Activated T-helper 2 cell treated with anti-CD3 and anti-CD28 coated beads, Interferon-gamma antibody, Interleukin-2, Interleukin-4, amounts not matched to agents 10 μg/mL and 5 μg/mL and 100 μg/mL, durations not matched to agents 14 hours and 24 hours and 36 hours (primary cell): ENCODE data around the gene CALCA. TPM values are rescaled to one million over a fixed set of nuclear protein-coding genes. Genes with fewer than 3 reads are reported as not detected.
A peak's percentile ranks its signal among the peaks of the same experiment; 100 is the strongest.

ENCODE experiments used
- DNase-seq: peaks from one replicate; pipeline ENCODE4 v3.0.0; 2021; ENCODE audit warnings: low spot score
- H3K27ac Mint-ChIP-seq: one replicate; pipeline ENCODE4 v1.8.0; 2021; ENCODE audit warnings: mixed read lengths
- H3K27me3 Mint-ChIP-seq: one replicate; pipeline ENCODE4 v1.8.0; 2021; ENCODE audit warnings: low read depth, mixed read lengths
- H3K36me3 Mint-ChIP-seq: one replicate; pipeline ENCODE4 v1.8.0; 2021; ENCODE audit warnings: low read depth, mixed read lengths
- H3K4me1 Mint-ChIP-seq: one replicate; pipeline ENCODE4 v1.8.0; 2021; ENCODE audit warnings: low read depth, mixed read lengths
- H3K4me3 Mint-ChIP-seq: one replicate; pipeline ENCODE4 v1.8.0; 2021; ENCODE audit warnings: low read depth, mild to moderate bottlenecking, moderate library complexity, mixed read lengths
- H3K9me3 Mint-ChIP-seq: one replicate; pipeline ENCODE4 v1.8.0; 2021; ENCODE audit warnings: mixed read lengths
- intact Hi-C: fragments of 100-400 bp; cut with micrococcal nuclease; formaldehyde crosslinking; loops from one replicate; pipeline ENCODE4 v1.15.1; 2023
- total RNA-seq: library from RNA; stranded (reverse); gene quantifications from 2 replicates; pipeline ENCODE4 v1.2.3, GENCODE V29; 2022

Gene CALCA
- total RNA-seq, 1 donor from 2014 or later: not detected

GRCh38 chr11:14973621-14974514, 1.7 kb upstream of the CALCA start:
- Mint-ChIP-seq H3K27ac (no peak overlapping the region), H3K27me3 (peaks cover 78% of the 10 kb centered on the region), H3K4me3 (peak overlapping the region; percentile 40), H3K36me3 (no peaks in the 10 kb centered on the region), H3K9me3 (no peaks in the 10 kb centered on the region), H3K4me1 (peaks cover 21% of the 10 kb centered on the region)
- no peak for DNase-seq
- intact Hi-C loops: loop anchor here (1.0 to 5.0 kb wide), 4 partner anchors 33 to 1633 kb away; no protein-coding TSS in a partner anchor

DNA sequence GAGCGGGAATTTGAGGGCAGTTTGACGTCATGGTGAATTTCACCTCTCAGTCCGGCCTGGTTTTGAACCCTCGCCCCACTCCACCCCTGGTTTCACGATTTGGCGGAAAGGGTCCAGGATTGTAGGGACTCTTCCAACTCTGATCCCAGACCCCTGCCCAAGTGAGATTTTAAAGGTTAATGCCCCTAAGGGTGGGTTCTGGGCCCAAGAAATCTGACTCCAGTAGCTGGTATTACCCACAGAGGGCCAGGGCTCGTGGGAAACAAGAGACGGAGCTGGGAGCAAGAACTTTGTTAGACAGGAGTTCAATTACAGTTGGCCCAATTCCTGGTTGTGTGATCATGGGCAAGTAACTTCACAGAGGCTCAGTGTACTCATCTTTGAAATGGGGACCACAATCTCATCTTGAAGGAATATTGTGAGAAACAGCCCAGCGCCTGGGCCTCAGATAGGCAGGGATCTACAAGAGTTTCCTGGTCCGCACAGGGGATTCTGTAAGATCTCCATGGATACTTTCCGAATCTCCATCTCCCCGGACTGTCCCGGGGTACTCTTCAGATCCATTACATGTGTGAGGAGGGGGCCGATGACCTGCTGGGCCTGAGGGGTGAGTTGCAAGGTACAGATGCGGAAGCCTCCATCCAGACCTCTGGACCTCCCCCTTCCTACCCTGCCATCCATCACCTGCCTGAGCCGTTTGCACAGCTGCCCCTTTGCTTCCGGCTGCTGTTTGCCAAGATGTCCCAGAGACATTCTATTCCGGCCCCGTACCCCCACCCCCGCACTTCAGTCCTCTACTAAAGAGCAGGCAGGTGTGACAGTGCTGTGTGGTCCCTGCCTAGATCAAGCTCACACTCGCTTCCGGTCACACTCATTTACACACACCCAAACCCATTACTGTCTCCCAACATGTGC, 687 bp upstream of the CALCA start:
- Mint-ChIP-seq H3K36me3 (no peaks in the 10 kb centered on the region), H3K27me3 (peaks cover 74% of the 10 kb centered on the region), H3K4me3 (peak overlapping the region; percentile 40), H3K9me3 (no peaks in the 10 kb centered on the region), H3K27ac (no peak overlapping the region), H3K4me1 (peaks cover 21% of the 10 kb centered on the region)
- intact Hi-C loops: loop anchor here (5.0 kb wide), 1 partner anchor 1634 kb away; no protein-coding TSS in a partner anchor
- DNase-seq: no peak

DNA sequence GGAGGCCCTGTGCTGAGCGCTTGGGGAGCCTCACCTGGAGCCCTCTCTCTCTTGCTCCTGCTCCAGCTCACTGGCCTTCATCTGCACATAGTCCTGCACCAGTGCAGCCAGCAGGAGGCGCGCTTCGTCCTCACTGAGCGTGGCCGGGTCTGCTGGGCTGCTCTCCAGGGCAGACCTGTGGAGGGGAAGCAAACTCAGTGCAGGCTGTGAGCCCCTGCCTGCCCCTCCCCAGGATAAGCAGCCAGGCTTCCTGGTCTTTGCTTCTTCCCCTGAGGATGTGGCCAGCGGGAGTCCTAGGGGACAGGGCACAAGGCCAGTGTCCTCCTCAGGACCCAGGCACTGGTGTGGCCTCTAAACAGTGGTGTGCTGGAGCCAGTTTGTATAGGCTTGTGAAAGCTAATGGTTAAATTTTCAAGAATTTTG, 2.2 kb downstream of the CALCA start:
- peaks cover 17% of the 10 kb centered on the region for H3K4me1 Mint-ChIP-seq
- no peaks in the 10 kb centered on the region for H3K9me3 Mint-ChIP-seq
- H3K4me3 Mint-ChIP-seq: no peak overlapping the region
- no peak overlapping the region for H3K27ac Mint-ChIP-seq
- H3K36me3 Mint-ChIP-seq: no peaks in the 10 kb centered on the region
- H3K27me3 Mint-ChIP-seq: peaks cover 66% of the 10 kb centered on the region
- intact Hi-C loops: loop anchor here (5.0 kb wide), 1 partner anchor 1637 kb away; no protein-coding TSS in a partner anchor
- DNase-seq: peak; percentile 37

DNA sequence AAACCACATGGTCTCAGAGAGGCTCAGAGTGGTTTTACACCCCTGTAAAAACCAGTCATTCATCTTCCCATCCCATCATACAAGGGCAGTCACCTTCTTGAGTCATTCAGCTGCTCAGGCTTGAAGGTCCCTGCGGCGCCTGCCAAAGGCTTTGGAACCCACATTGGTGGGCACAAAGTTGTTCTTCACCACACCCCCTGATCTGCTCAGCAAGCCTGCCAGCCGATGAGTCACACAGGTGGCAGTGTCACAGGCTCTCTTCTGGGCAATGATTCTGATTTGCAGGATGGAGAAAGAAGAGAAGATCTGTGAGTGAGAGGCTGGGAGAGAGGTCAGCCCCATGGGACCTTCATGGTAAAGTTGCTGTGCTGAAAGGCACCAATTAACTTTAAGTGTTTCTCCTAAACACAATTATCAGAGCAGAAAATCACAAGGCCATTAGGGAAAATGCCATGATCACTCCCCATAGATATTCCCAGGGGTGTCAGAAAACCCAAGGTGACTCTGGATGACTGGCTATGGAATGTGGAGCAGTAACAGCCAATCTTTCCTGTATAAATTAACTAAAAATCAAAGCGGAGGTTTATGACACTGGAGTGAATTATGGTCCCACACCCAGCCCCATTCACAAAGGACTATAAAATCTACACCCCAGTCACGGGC, 4.4 kb downstream of the CALCA start:
- Mint-ChIP-seq H3K4me1 (peaks cover 3% of the 10 kb centered on the region), H3K4me3 (no peak overlapping the region), H3K9me3 (no peaks in the 10 kb centered on the region), H3K27me3 (peaks cover 44% of the 10 kb centered on the region), H3K36me3 (no peaks in the 10 kb centered on the region), H3K27ac (no peak overlapping the region)
- DNase-seq: no peak
- intact Hi-C loops: no loop called here

- H3K9me3 Mint-ChIP-seq: no peaks in the 10 kb centered on the region
- H3K36me3 Mint-ChIP-seq: no peaks in the 10 kb centered on the region
- no peak for DNase-seq
These were observed 16.0 kb downstream of the CALCA start for GRCh38 chr11:14956111-14956510.

DNA sequence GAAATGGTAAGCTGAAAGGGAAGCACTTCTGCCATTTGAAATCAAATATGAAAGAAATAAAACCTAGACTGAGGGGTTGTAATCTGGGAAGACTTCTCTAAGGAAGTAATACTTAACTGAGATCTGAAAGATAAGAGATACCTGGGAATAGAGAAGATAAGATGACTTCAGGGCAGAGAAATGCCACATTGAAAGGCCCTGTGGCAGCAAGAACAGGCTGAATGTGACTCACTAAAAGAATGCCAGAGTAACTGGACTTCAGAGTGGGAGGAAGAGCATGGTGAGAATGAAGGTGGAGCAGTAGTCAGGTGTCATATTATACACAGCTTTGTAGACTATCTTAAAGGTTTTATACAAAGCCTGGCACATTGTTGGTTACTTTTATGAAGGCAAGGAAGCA, 17.6 kb downstream of the CALCA start:
- Mint-ChIP-seq H3K27ac (no peak overlapping the region), H3K4me1 (no peaks in the 10 kb centered on the region), H3K27me3 (peaks cover 7% of the 10 kb centered on the region), H3K36me3 (no peaks in the 10 kb centered on the region), H3K4me3 (no peak overlapping the region), H3K9me3 (no peaks in the 10 kb centered on the region)
- intact Hi-C loops: no loop called here
- DNase-seq: no peak

More at GRCh38 chr11:14956111-14956510, 16.0 kb downstream of the CALCA start:
- no peaks in the 10 kb centered on the region for H3K4me1 Mint-ChIP-seq
- peaks cover 9% of the 10 kb centered on the region for H3K27me3 Mint-ChIP-seq
- no peak overlapping the region for H3K27ac Mint-ChIP-seq
- intact Hi-C loops: no loop called here
- H3K4me3 Mint-ChIP-seq: no peak overlapping the region

DNA sequence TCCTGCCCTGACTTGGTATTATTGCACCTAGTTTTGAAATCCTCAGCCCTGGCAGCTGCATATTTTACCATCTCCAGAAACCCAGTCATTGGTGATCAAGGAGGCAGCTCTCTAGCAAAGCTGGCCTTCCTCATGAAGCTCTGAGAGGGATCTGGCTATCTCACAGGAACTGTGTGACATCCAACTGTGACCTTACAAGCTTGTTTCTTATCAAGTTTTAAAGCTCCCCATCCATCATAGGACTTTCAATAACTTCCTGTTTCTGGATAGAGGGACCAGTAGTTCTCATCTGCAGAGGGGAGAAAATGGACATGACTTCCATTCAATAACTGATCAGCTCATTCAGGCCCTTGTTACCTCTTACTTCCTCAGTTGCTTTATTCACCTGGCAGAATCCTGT, 18.2 kb downstream of the CALCA start:
- H3K4me1 Mint-ChIP-seq: no peaks in the 10 kb centered on the region
- H3K27me3 Mint-ChIP-seq: peaks cover 7% of the 10 kb centered on the region
- DNase-seq: no peak
- H3K4me3 Mint-ChIP-seq: no peak overlapping the region
- no peaks in the 10 kb centered on the region for H3K9me3 Mint-ChIP-seq
- H3K36me3 Mint-ChIP-seq: no peaks in the 10 kb centered on the region
- intact Hi-C loops: no loop called here
- H3K27ac Mint-ChIP-seq: no peak overlapping the region

DNA sequence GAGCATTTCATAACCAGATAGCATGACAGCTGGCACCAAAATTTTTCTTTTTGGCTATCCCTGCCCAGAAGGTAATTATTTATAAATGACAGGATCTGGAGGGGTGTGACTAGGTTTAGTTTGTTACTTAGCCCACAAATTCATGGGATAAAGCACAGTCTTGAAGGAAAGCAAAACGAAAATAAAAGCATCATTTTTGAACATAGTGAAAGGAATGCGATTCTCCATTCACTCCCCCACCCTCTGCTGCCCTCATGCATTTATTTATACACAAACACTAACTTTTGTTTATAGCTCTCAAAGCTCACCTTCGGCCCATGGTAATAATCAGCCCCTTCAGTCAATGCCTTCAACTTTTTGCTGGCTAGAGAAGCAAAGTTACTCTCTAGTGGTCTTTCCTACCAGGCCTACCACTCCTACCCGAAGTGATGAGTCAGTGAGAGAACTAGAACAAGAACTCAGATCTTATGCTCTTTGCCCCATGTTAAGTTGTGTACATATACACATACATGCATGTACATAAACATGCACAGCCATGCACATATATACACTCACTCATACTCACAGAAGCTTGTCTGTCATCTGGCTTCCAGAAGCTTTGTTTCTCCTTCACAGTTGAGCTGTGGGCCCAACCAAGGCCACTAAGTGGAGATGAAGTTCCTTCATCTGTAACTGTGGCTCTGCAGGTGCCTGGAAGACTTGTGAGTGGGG, 22.6 kb downstream of the CALCA start:
- intact Hi-C loops: no loop called here
- Mint-ChIP-seq H3K36me3 (no peaks in the 10 kb centered on the region), H3K27me3 (no peaks in the 10 kb centered on the region), H3K4me1 (no peaks in the 10 kb centered on the region), H3K4me3 (no peak overlapping the region), H3K9me3 (no peaks in the 10 kb centered on the region), H3K27ac (no peak overlapping the region)
- no peak for DNase-seq

GRCh38 chr11:14942745-14943144, 29.4 kb downstream of the CALCA start:
- DNase-seq: no peak
- H3K27ac Mint-ChIP-seq: no peak overlapping the region
- no peaks in the 10 kb centered on the region for H3K36me3 Mint-ChIP-seq
- H3K4me1 Mint-ChIP-seq: no peaks in the 10 kb centered on the region
- intact Hi-C loops: no loop called here
- H3K9me3 Mint-ChIP-seq: no peaks in the 10 kb centered on the region
- H3K27me3 Mint-ChIP-seq: no peaks in the 10 kb centered on the region
- H3K4me3 Mint-ChIP-seq: no peak overlapping the region

- H3K4me1 Mint-ChIP-seq: no peaks in the 10 kb centered on the region
- no peak overlapping the region for H3K27ac Mint-ChIP-seq
- H3K27me3 Mint-ChIP-seq: no peaks in the 10 kb centered on the region
- DNase-seq: no peak
- H3K9me3 Mint-ChIP-seq: no peaks in the 10 kb centered on the region
- intact Hi-C loops: no loop called here
- no peaks in the 10 kb centered on the region for H3K36me3 Mint-ChIP-seq
- H3K4me3 Mint-ChIP-seq: no peak overlapping the region
These were observed 33.2 kb downstream of the CALCA start for GRCh38 chr11:14938936-14939335.

DNA sequence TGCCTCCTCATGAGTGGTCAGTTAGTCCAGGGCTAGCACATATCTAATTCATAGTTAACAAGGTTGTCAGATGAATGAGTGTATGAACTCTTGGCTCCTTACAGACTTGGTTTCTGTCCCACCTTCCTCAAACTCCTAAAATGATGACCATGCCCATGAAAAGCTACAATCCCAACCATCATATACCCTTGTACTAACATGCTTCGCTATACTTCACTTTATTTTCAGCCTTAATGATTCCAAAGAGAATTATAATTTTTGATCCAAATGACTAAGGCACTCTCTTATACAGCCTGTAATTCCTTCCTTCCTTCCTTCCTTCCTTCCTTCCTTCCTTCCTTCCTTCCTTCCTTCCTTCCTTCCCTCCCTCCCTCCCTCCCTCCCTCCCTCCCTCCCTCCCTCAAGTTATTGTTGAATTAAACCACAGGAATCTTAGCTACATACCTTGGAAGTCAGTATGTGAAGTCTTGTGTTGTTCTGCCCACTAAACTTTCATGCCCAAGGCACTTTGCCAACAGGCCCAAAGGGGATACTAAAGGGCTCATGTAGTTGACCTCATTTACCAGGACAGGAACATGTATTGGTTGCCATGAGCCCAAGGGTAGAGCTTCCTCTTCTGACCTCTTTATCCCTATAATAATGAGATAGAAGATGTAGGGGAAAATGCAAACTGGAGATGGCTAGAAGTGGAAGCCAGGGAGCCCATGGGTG, 37.4 kb downstream of the CALCA start:
- Mint-ChIP-seq H3K27ac (no peak overlapping the region), H3K4me3 (no peak overlapping the region)

More for the DNA sequence above, 37.4 kb downstream of the CALCA start:
- DNase-seq: no peak
- no peaks in the 10 kb centered on the region for H3K9me3 Mint-ChIP-seq
- H3K27me3 Mint-ChIP-seq: no peaks in the 10 kb centered on the region
- no peaks in the 10 kb centered on the region for H3K36me3 Mint-ChIP-seq
- no peaks in the 10 kb centered on the region for H3K4me1 Mint-ChIP-seq
- intact Hi-C loops: no loop called here
